HG03575 (cell line): ENCODE results near the gene GRID1.

Experiments
- ATAC-seq: cut with Tn5 transposase; IDR thresholded peaks from one replicate; pipeline ENCODE4 v1.9.1; 2021; ENCODE audit not compliant: unreplicated experiment, insufficient number of reproducible peaks, low FRiP score; ENCODE audit errors: extremely low read depth

The GRID1 gene

GRCh38 chr10:86287110-86287793 lies 79.3 kb downstream of the GRID1 start:
- ATAC-seq, result no peak

- ATAC-seq, result no peak
Observed at GRCh38 chr10:86286236-86287109, 80.1 kb downstream of the GRID1 start.

GRCh38 chr10:86285136-86285790 lies 81.3 kb downstream of the GRID1 start:
- ATAC-seq, result no peak

GRCh38 chr10:86284355-86285105 lies 82.1 kb downstream of the GRID1 start:
- no peak for ATAC-seq

- no peak for ATAC-seq
Observed at GRCh38 chr10:86283466-86284287, 82.9 kb downstream of the GRID1 start.

GRCh38 chr10:86282664-86283465 lies 83.7 kb downstream of the GRID1 start:
- no peak for ATAC-seq

GRCh38 chr10:86281396-86281795 lies 85.2 kb downstream of the GRID1 start:
- no peak for ATAC-seq

- ATAC-seq, result no peak
Observed at GRCh38 chr10:86269332-86269731, 97.3 kb downstream of the GRID1 start.

GRCh38 chr10:86267286-86268195 lies 99.1 kb downstream of the GRID1 start:
- ATAC-seq, result no peak

- ATAC-seq, result no peak
Observed at GRCh38 chr10:86266446-86267242, 100.0 kb downstream of the GRID1 start.

- no peak for ATAC-seq
Observed at GRCh38 chr10:86265895-86266259, 100.7 kb downstream of the GRID1 start.

GRCh38 chr10:86265236-86265894 lies 101.2 kb downstream of the GRID1 start:
- no peak for ATAC-seq

GRCh38 chr10:86264481-86265231 lies 101.9 kb downstream of the GRID1 start:
- no peak for ATAC-seq

GRCh38 chr10:86263907-86264306 lies 102.7 kb downstream of the GRID1 start:
- no peak for ATAC-seq

- no peak for ATAC-seq
Observed at GRCh38 chr10:86263209-86263608, 103.4 kb downstream of the GRID1 start.
